Measurements from ENCODE around the gene CDC73.

DNA sequence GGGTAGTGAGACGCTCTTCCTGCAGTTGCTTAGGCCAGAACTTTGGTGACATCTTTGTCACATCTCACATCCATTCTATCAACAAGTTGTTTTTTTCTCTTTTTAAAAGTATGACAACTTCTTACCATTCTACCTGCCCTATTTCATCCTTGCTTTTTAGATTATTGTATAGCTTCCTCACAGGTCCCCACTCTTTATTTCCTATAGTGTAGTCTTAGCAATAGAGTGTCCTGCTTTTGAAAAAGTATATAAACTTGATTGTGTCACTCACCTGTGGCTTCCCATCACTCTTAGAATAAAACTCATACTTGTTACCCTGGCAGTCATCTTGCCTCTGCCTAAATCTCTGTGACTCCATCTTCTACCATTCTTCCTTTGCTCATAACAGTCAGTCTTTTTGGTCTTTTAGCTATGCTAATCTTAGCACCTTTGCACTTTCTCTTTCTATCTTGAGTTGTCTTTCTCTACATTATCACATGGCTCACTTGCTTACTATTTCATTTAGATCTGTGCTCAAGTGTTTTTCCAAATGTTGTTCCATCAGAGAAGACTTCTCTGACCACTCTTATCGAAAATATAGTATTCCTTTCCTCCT, 9.5 kb downstream of the CDC73 start:
- TF ChIP-seq, protein P1, sequence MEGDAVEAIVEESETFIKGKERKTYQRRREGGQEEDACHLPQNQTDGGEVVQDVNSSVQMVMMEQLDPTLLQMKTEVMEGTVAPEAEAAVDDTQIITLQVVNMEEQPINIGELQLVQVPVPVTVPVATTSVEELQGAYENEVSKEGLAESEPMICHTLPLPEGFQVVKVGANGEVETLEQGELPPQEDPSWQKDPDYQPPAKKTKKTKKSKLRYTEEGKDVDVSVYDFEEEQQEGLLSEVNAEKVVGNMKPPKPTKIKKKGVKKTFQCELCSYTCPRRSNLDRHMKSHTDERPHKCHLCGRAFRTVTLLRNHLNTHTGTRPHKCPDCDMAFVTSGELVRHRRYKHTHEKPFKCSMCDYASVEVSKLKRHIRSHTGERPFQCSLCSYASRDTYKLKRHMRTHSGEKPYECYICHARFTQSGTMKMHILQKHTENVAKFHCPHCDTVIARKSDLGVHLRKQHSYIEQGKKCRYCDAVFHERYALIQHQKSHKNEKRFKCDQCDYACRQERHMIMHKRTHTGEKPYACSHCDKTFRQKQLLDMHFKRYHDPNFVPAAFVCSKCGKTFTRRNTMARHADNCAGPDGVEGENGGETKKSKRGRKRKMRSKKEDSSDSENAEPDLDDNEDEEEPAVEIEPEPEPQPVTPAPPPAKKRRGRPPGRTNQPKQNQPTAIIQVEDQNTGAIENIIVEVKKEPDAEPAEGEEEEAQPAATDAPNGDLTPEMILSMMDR (IDR thresholded peaks at IDR 0.05; ENCODE audit: low read depth, low read length): no peak
- TF ChIP-seq EZH2phosphoT487 (IDR thresholded peaks at IDR 0.05; ENCODE audit: low read depth): no peak

Measured in OCI-LY3 (cell line).